Heart left ventricle (tissue), 16 donors: Measurements from ENCODE around the gene ADAMTS3. TPM values are rescaled to one million over a fixed set of nuclear protein-coding genes. Genes with fewer than 3 reads are reported as not detected.

Source experiments
- ATAC-seq, 4 donors: fragments of 200-7000 bp; cut with Tn5 transposase; one replicate each; pipeline ENCODE4 v1.9.1; 2020 to 2022; ENCODE audit warnings: moderate library complexity in 4 of 4, mild to moderate bottlenecking in 3 of 4, moderate number of reproducible peaks in 1 of 4
- DNase-seq, 5 donors: peaks; one replicate each; pipeline ENCODE4 v3.0.0-alpha.2; 2020
- H3K27ac ChIP-seq, 12 donors: fragments of 200-600 bp; sonication (generic) in 4 of 12; one replicate each; pipeline versions ENCODE4 v1.5.0 to v1.8.0; 2016 to 2022; ENCODE audit warnings: mild to moderate bottlenecking in 2 of 12
- H3K27me3 ChIP-seq, 9 donors: fragments of 200-600 bp; sonication (generic) in 2 of 9; one replicate each; pipeline versions ENCODE4 v1.5.1 to v1.8.0; 2016 to 2022; ENCODE audit warnings: mild to moderate bottlenecking in 3 of 9
- H3K36me3 ChIP-seq, 9 donors: fragments of 200-600 bp; sonication (generic) in 2 of 9; one replicate each; pipeline versions ENCODE4 v1.5.0 to v1.8.0; 2018 to 2022; ENCODE audit warnings: mild to moderate bottlenecking in 2 of 9
- H3K4me1 ChIP-seq, 12 donors: fragments of 200-600 bp; sonication (generic) in 4 of 12; one replicate each; pipeline versions ENCODE4 v1.5.0 to v1.8.0; 2016 to 2022; ENCODE audit warnings: mild to moderate bottlenecking in 3 of 12
- H3K4me3 ChIP-seq, 12 donors: fragments of 200-600 bp; sonication (generic) in 4 of 12; one replicate each; pipeline versions ENCODE4 v1.5.0 to v1.8.0; 2017 to 2022; ENCODE audit warnings: mild to moderate bottlenecking in 9 of 12, moderate library complexity in 4 of 12
- H3K9me3 ChIP-seq, 12 donors: fragments of 200-600 bp; sonication (generic) in 4 of 12; one replicate each; pipeline versions ENCODE4 v1.5.0 to v1.8.0; 2016 to 2022; ENCODE audit warnings: mild to moderate bottlenecking in 1 of 12
- POLR2A ChIP-seq, 2 donors: fragments of 450-650 bp; IDR thresholded peaks; one replicate each; pipeline ENCODE4 v1.6.1; 2017; ENCODE audit warnings: antibody characterized with exemption in 2 of 2, mild to moderate bottlenecking in 2 of 2, moderate library complexity in 2 of 2
- WGBS, 4 donors: extraction: QIAGEN DNeasy Blood & Tissue Kit in 2 of 4; methylation state at CpG; one replicate each; pipeline versions ENCODE4 v1.1.5 to v1.1.7; 2013 to 2018; 5-methylcytosine and 5-hydroxymethylcytosine counted together
- intact Hi-C, 10 donors: fragments of 100-400 bp; cut with DNase I; formaldehyde crosslinking; loops; one replicate each; pipeline versions ENCODE4 v1.11.1 to v1.14.2; 2022
- polyA plus RNA-seq, 2 donors: library from polyadenylated mRNA; stranded (reverse); fragments of 200-250 nt; gene quantifications; one replicate each; pipeline ENCODE4 v1.2.3, GENCODE V29; 2013
- total RNA-seq, 9 donors: library from RNA; depleted of rRNA in 2 of 9; stranded (reverse); fragments of >200 nt in 2 of 9; fragmentation: NEBNext Ultra II Directional in 3 of 9; extraction: Animal tissue kit (Norgen Biotek cat#: 25700) in 3 of 9; gene quantifications; one replicate each; pipeline versions ENCODE4 v1.1.0 to v1.2.4, GENCODE V29; 2016 to 2023
- TF ChIP-seq, protein P1 (sequence below), 12 donors: fragments of 200-600 bp; sonication (generic) in 4 of 12; IDR thresholded peaks; one replicate each; pipeline versions ENCODE4 v1.5.0 to v1.8.0; 2018 to 2022; ENCODE audit warnings: antibody characterized with exemption in 12 of 12, mild to moderate bottlenecking in 5 of 12
- donor health status: ischemic (EF 13 %, LVEDD 7.1; RV severe dilation, severe dysfunction).
- donor health status: healthy with polysubstance abuse.
- donor health status: DM: no; HTN: yes; CAD: no.
- donor health status: DM: no; HTN: no; CAD: no.
- donor health status: ischemic (EF 25% LVEDD 6.9; RV normal size, moderate dysfunction).
- donor health status: ischemic (EF 25% LVEDD 5.7; RV mildly dilated, moderate dysfunction).
- donor health status: healthy.
- donor health status: DM: yes; HTN: yes; CAD: no.
- donor health status: ischemic (EF 35%, LVEDD 5.7; RV mildly dilated, moderate dysfunction).
- donor health status: nonischemic (EF 11% LVEDD 7.7; RV severe dilation, severe dysfunction).
- donor health status: DM: yes; HTN: yes; CAD: no.
- donor health status: PGD.
- donor health status: ischemic (EF 29% LVEDD 5.4; RV normal size, mild dysfunction).
- donor health status: nonischemic (EF 23%, LVEDD 6.1; RV moderate dilation, normal function).

Gene ADAMTS3
- total and polyA plus RNA-seq, 11 donors, result 0.08 to 3.3 (median 0.42) TPM; not detected in 1

- Histone ChIP-seq H3K4me3 (no peak overlapping the region), H3K27me3 (no peaks in the 10 kb centered on the region), H3K36me3 (no peaks in the 10 kb centered on the region), H3K27ac (no peak overlapping the region), H3K4me1 (no peaks in the 10 kb centered on the region), H3K9me3 (peaks cover 0 to 12% (median 0%) of the 10 kb centered on the region in 12 donors)
- 88 to 91% (median 89%) methylated on average over 1 of the region's 1 CpG for WGBS, 4 donors
- ATAC-seq (no peak), DNase-seq (no peak)
- TF ChIP-seq, protein P1, sequence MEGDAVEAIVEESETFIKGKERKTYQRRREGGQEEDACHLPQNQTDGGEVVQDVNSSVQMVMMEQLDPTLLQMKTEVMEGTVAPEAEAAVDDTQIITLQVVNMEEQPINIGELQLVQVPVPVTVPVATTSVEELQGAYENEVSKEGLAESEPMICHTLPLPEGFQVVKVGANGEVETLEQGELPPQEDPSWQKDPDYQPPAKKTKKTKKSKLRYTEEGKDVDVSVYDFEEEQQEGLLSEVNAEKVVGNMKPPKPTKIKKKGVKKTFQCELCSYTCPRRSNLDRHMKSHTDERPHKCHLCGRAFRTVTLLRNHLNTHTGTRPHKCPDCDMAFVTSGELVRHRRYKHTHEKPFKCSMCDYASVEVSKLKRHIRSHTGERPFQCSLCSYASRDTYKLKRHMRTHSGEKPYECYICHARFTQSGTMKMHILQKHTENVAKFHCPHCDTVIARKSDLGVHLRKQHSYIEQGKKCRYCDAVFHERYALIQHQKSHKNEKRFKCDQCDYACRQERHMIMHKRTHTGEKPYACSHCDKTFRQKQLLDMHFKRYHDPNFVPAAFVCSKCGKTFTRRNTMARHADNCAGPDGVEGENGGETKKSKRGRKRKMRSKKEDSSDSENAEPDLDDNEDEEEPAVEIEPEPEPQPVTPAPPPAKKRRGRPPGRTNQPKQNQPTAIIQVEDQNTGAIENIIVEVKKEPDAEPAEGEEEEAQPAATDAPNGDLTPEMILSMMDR (IDR thresholded peaks at IDR 0.05), result no peak
- no peak for TF ChIP-seq POLR2A (IDR thresholded peaks at IDR 0.05)
- intact Hi-C loops, result no loop called here
Measured at GRCh38 chr4:72484981-72485380, 84.0 kb downstream of the ADAMTS3 start.

- Histone ChIP-seq H3K9me3 (peaks cover 0 to 3% (median 0%) of the 10 kb centered on the region in 12 donors), H3K4me3 (no peak overlapping the region), H3K27ac (no peak overlapping the region), H3K27me3 (no peaks in the 10 kb centered on the region), H3K4me1 (no peaks in the 10 kb centered on the region), H3K36me3 (no peaks in the 10 kb centered on the region)
- DNase-seq (no peak), ATAC-seq (no peak)
- intact Hi-C loops, result no loop called here
- TF ChIP-seq, protein P1 (IDR thresholded peaks at IDR 0.05), result no peak
- no peak for TF ChIP-seq POLR2A (IDR thresholded peaks at IDR 0.05)
- WGBS, 4 donors, result 78 to 93% (median 87%) methylated on average over 1 of the region's 1 CpG
Measured at GRCh38 chr4:72473434-72473900, 95.6 kb downstream of the ADAMTS3 start.

DNA sequence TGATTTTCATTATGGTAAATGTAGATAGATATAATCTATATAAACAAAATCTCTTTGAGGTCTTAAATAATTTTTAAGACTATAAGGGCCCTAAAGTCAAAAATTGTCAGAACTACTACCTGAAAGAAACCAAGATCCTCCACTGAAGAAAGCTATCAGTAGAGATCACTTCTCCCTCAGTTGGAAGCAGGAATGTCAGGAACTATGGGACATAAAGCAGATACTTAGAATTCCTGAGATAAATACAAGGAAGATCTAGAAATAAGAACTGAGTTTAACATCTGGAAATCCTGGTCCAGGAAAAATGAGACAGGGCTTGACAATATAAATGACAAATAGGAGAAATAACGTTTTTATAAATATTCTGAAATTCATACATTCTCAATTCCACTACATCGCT lies 97.2 kb downstream of the ADAMTS3 start:
- H3K27ac ChIP-seq, result no peak overlapping the region
- intact Hi-C loops, result no loop called here
- ATAC-seq, result no peak
- no peak overlapping the region for H3K4me3 ChIP-seq
- 64 to 77% (median 74%) methylated on average over 2 of the region's 2 CpGs for WGBS, 4 donors
- H3K36me3 ChIP-seq, result no peaks in the 10 kb centered on the region
- no peak for TF ChIP-seq POLR2A (IDR thresholded peaks at IDR 0.05)
- TF ChIP-seq, protein P1 (IDR thresholded peaks at IDR 0.05), result no peak
- no peak for DNase-seq
- H3K27me3 ChIP-seq, result no peaks in the 10 kb centered on the region
- no peaks in the 10 kb centered on the region for H3K4me1 ChIP-seq
- H3K9me3 ChIP-seq, result peaks cover 0 to 3% (median 0%) of the 10 kb centered on the region in 12 donors

- ATAC-seq, result no peak
Measured at GRCh38 chr4:72468904-72469502, 100.0 kb downstream of the ADAMTS3 start.

More at GRCh38 chr4:72468904-72469502, 100.0 kb downstream of the ADAMTS3 start:
- no peak overlapping the region for H3K4me3 ChIP-seq
- no peak overlapping the region for H3K27ac ChIP-seq
- H3K27me3 ChIP-seq, result no peaks in the 10 kb centered on the region
- intact Hi-C loops, result loop anchor here in 9 of 10 donors (1.0 to 10.0 kb wide), 4 partner anchors 142 to 174 kb away; no protein-coding TSS in a partner anchor
- no peaks in the 10 kb centered on the region for H3K9me3 ChIP-seq
- H3K36me3 ChIP-seq, result no peaks in the 10 kb centered on the region
- H3K4me1 ChIP-seq, result no peaks in the 10 kb centered on the region
- 4 to 13% (median 5%) methylated on average over 1 of the region's 1 CpG for whole genome bisulfite sequencing, 4 donors
- no peak for TF ChIP-seq POLR2A (IDR thresholded peaks at IDR 0.05)
- TF ChIP-seq, protein P1 (IDR thresholded peaks at IDR 0.05), result peak; percentile 37 to 80 (median 60)
- DNase-seq, result no peak
